Esophagus squamous epithelium (tissue), 4 donors: ENCODE data around the gene KCNMB2.

Experiments used
- CTCF ChIP-seq, 6 experiments: fragments of 450-650 bp in 4 of 6; fragments of 200-600 bp in 2 of 6; sonication (generic) in 2 of 6; IDR thresholded peaks; one replicate each; pipeline ENCODE4 v1.5.1; 2016 to 2019; ENCODE audit warnings: antibody characterized with exemption in 6 of 6, mild to moderate bottlenecking in 4 of 6, moderate library complexity in 4 of 6
- POLR2A ChIP-seq, 4 donors: fragments of 450-650 bp; IDR thresholded peaks; one replicate each; pipeline ENCODE4 v1.6.1; 2017; ENCODE audit warnings: antibody characterized with exemption in 4 of 4, mild to moderate bottlenecking in 4 of 4, moderate library complexity in 3 of 4

- no peak for TF ChIP-seq CTCF (IDR thresholded peaks at IDR 0.05)
- no peak for TF ChIP-seq POLR2A (IDR thresholded peaks at IDR 0.05)
These were observed 258.5 kb downstream of the KCNMB2 start for GRCh38 chr3:178794711-178795110.
